SK-N-SH (cell line): Measurements from ENCODE around the gene NDUFB3.

Source experiments
- CTCF ChIP-seq: fragments of 200-600 bp; sonication (generic); IDR thresholded peaks from 2 replicates; pipeline ENCODE4 v1.6.1; 2017; ENCODE audit warnings: antibody characterized with exemption, mild to moderate bottlenecking, moderate library complexity
- EP300 ChIP-seq, 2 experiments: IDR thresholded peaks; 2 replicates each; pipeline versions ENCODE4 v1.4.0 to v1.6.1; 2012; ENCODE audit warnings: borderline replicate concordance in 1 of 2, low read depth in 1 of 2, low read length in 1 of 2
- GABPA ChIP-seq: IDR thresholded peaks from 2 replicates; pipeline ENCODE4 v1.4.0; 2012; ENCODE audit warnings: low read depth, mild to moderate bottlenecking
- MEF2A ChIP-seq: IDR thresholded peaks from 2 replicates; pipeline ENCODE4 v1.4.0; 2012; ENCODE audit warnings: low read depth, borderline replicate concordance
- NFIC ChIP-seq: IDR thresholded peaks from 2 replicates; pipeline ENCODE4 v1.4.0; 2012; ENCODE audit warnings: borderline replicate concordance
- RAD21 ChIP-seq: IDR thresholded peaks from 2 replicates; pipeline ENCODE4 v1.6.1; 2012; ENCODE audit warnings: mild to moderate bottlenecking, low read length
- TAF1 ChIP-seq: IDR thresholded peaks from 2 replicates; pipeline ENCODE4 v1.6.1; 2012; ENCODE audit warnings: low read depth, mild to moderate bottlenecking, low read length, moderate library complexity, borderline replicate concordance

- TF ChIP-seq EP300 (IDR thresholded peaks at IDR 0.05; ENCODE audit: borderline replicate concordance in 1 of 2, low read depth in 1 of 2, low read length in 1 of 2) (no peak), CTCF (no peak), RAD21 (no peak), TAF1 (peak; percentile 60), NFIC (no peak), MEF2A (no peak), GABPA (peak; percentile 65)
Observed at GRCh38 chr2:201116115-201116958, 44.5 kb downstream of the NDUFB3 start, which contains the start of gene CFLAR.
